Astrocyte (in vitro differentiated cells and primary cell): Measurements from ENCODE around the gene TOM1L2. TPM values are rescaled to one million over a fixed set of nuclear protein-coding genes. Genes with fewer than 3 reads are reported as not detected.

ENCODE experiments used
- DNase-seq: peaks from one replicate; pipeline ENCODE4 v3.0.0-alpha.2; 2010; ENCODE audit warnings: low read depth
- FAIRE-seq: peaks from 2 replicates; lab custom pipeline; 2011; peaks lifted over from hg19 to GRCh38; lab: Jason Lieb, UNC
- H2AFZ ChIP-seq: 2 replicates; pipeline ENCODE4 v1.6.0; 2012; ENCODE audit warnings: low read depth, low read length, inconsistent platforms
- H3K27ac ChIP-seq: 2 replicates; pipeline ENCODE4 v1.5.1; 2011; ENCODE audit warnings: low read depth, low read length, inconsistent platforms
- H3K27me3 ChIP-seq: 2 replicates; pipeline ENCODE4 v1.6.0; 2011; ENCODE audit warnings: low read length, inconsistent platforms; ENCODE audit not compliant: insufficient read depth
- H3K36me3 ChIP-seq: 2 replicates; pipeline ENCODE4 v1.5.1; 2011; ENCODE audit warnings: low read length, inconsistent platforms; ENCODE audit not compliant: insufficient read depth
- H3K4me1 ChIP-seq: 2 replicates; pipeline ENCODE4 v1.5.1; 2011; ENCODE audit warnings: low read length, inconsistent platforms; ENCODE audit not compliant: insufficient read depth
- H3K4me2 ChIP-seq: 2 replicates; pipeline ENCODE4 v1.6.0; 2012; ENCODE audit warnings: low read length, inconsistent platforms
- H3K4me3 ChIP-seq: 2 replicates; pipeline ENCODE4 v1.5.1; 2011; ENCODE audit warnings: low read depth, mild to moderate bottlenecking, low read length, inconsistent platforms; ENCODE audit not compliant: insufficient read depth
- H3K79me2 ChIP-seq: 2 replicates; pipeline ENCODE4 v1.6.0; 2012; ENCODE audit warnings: mild to moderate bottlenecking, low read length, inconsistent platforms; ENCODE audit not compliant: insufficient read depth
- H3K9ac ChIP-seq: 2 replicates; pipeline ENCODE4 v1.6.0; 2012; ENCODE audit warnings: mild to moderate bottlenecking, low read length, inconsistent platforms
- H3K9me3 ChIP-seq: 2 replicates; pipeline ENCODE4 v1.5.1; 2012; ENCODE audit warnings: low read depth, mild to moderate bottlenecking, low read length, inconsistent platforms; ENCODE audit not compliant: insufficient read depth
- H4K20me1 ChIP-seq: 2 replicates; pipeline ENCODE4 v1.6.0; 2012; ENCODE audit warnings: low read length, inconsistent platforms; ENCODE audit not compliant: insufficient read depth
- H3K27ac Mint-ChIP-seq: one replicate; pipeline ENCODE4 v1.8.0; 2021; ENCODE audit warnings: mild to moderate bottlenecking, mixed read lengths; ENCODE audit not compliant: unreplicated experiment
- H3K27me3 Mint-ChIP-seq: one replicate; pipeline ENCODE4 v1.8.0; 2021; ENCODE audit warnings: low read depth, mixed read lengths; ENCODE audit not compliant: unreplicated experiment
- H3K36me3 Mint-ChIP-seq: one replicate; pipeline ENCODE4 v1.8.0; 2021; ENCODE audit warnings: low read depth, mixed read lengths; ENCODE audit not compliant: unreplicated experiment
- H3K4me1 Mint-ChIP-seq: one replicate; pipeline ENCODE4 v1.8.0; 2021; ENCODE audit warnings: low read depth, mixed read lengths; ENCODE audit not compliant: unreplicated experiment
- H3K4me3 Mint-ChIP-seq: one replicate; pipeline ENCODE4 v1.8.0; 2021; ENCODE audit warnings: mild to moderate bottlenecking, moderate library complexity, mixed read lengths; ENCODE audit not compliant: unreplicated experiment
- H3K9me3 Mint-ChIP-seq: one replicate; pipeline ENCODE4 v1.8.0; 2021; ENCODE audit warnings: mild to moderate bottlenecking, mixed read lengths; ENCODE audit not compliant: unreplicated experiment
- EZH2 ChIP-seq: IDR thresholded peaks from 2 replicates; pipeline ENCODE4 v1.6.1; 2012; ENCODE audit warnings: mild to moderate bottlenecking, low read length, inconsistent platforms; ENCODE audit not compliant: insufficient read depth
- total RNA-seq: library from RNA; stranded (reverse); gene quantifications from 2 replicates; pipeline ENCODE4 v1.2.1, GENCODE V29; 2021
- TF ChIP-seq, protein P1 (sequence below): IDR thresholded peaks from 2 replicates; pipeline ENCODE4 v1.5.1; 2011; ENCODE audit warnings: low read depth, mild to moderate bottlenecking, inconsistent platforms, low read length, moderate library complexity; ENCODE audit not compliant: insufficient read depth

The TOM1L2 gene
- total RNA-seq, 1 donor from 2014 or later: 54.4 TPM

DNA sequence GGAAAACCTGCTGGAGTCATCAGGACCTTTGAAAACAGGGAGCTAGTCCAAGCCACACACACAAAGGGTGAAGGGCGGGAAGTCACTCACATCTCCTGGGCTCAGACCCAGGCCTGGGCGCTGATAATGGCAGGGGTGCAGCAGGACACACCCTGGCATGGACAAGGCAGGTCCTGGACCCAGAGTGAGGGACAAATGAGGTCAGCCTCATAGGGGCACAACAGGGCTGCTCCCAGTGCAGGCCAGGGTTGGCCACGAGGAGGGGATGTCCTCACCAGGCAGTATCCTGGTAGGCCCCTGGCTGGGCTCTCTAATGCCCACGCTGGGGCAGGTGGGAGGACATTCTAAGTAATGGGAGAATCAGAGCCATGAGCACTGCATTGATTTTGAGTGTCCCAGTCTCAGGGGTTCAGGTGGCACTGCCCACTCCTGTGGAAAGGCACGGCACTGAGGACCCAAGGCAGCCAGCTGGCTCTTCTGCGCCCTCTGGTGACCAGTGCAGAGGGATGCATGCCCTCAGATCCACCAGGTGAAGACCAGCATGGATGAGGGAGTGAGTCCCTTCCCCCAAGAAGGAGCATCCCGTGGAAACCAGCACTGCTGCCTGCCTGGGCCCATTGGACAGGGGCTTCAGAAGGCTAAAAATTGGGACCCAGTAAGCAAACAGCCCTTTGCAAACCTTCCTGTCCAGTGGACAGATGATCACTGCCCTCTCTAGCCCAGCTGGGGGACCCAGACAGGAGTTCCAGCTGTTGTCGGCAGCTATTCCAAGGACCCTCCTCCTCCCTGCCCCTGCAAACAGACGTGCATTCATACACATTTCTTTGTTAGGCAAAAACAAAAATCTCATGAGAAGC lies 112.1 kb downstream of the TOM1L2 start:
- Mint-ChIP-seq H3K27me3 (no peaks in the 10 kb centered on the region), H3K36me3 (peaks cover 23% of the 10 kb centered on the region), H3K4me1 (no peaks in the 10 kb centered on the region), H3K27ac (no peak overlapping the region), H3K4me3 (no peak overlapping the region), H3K9me3 (no peaks in the 10 kb centered on the region)
- Histone ChIP-seq H3K27ac (no peak overlapping the region), H3K4me3 (no peak overlapping the region), H3K4me2 (no peak overlapping the region), H4K20me1 (peaks cover 5% of the 10 kb centered on the region), H3K27me3 (no peaks in the 10 kb centered on the region), H2AFZ (no peak overlapping the region), H3K4me1 (no peaks in the 10 kb centered on the region), H3K79me2 (no peaks in the 10 kb centered on the region), H3K9me3 (no peaks in the 10 kb centered on the region), H3K9ac (no peak overlapping the region), H3K36me3 (peaks cover 2% of the 10 kb centered on the region)
- DNase-seq (no peak), FAIRE-seq (no peak)
- no peak for TF ChIP-seq EZH2
- TF ChIP-seq, protein P1, sequence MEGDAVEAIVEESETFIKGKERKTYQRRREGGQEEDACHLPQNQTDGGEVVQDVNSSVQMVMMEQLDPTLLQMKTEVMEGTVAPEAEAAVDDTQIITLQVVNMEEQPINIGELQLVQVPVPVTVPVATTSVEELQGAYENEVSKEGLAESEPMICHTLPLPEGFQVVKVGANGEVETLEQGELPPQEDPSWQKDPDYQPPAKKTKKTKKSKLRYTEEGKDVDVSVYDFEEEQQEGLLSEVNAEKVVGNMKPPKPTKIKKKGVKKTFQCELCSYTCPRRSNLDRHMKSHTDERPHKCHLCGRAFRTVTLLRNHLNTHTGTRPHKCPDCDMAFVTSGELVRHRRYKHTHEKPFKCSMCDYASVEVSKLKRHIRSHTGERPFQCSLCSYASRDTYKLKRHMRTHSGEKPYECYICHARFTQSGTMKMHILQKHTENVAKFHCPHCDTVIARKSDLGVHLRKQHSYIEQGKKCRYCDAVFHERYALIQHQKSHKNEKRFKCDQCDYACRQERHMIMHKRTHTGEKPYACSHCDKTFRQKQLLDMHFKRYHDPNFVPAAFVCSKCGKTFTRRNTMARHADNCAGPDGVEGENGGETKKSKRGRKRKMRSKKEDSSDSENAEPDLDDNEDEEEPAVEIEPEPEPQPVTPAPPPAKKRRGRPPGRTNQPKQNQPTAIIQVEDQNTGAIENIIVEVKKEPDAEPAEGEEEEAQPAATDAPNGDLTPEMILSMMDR: peak; percentile 94

DNA sequence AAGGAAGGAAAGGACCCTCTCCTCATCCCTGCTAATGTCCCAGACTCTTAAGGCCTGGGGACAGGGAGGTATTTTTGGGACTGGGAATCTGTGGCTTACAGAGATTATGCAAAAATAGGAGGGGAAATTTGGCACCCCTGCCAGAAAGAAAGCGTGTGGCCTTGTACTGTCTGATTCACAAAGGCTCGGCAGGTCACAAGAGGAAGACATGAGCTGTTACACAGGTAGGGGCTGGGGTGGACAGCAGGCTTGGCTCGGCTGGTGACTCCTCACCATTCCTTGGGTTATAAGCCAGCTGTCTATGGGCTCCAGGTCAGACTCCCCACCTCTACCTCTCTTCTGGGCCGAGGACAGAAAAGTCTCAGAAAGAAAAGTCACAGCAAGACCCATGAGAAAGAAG lies 114.7 kb downstream of the TOM1L2 start:
- Histone ChIP-seq H3K9ac (no peak overlapping the region), H3K4me2 (no peak overlapping the region), H3K79me2 (no peaks in the 10 kb centered on the region), H3K27ac (no peak overlapping the region), H3K4me3 (no peak overlapping the region), H3K27me3 (no peaks in the 10 kb centered on the region), H3K36me3 (peaks cover 2% of the 10 kb centered on the region), H3K9me3 (no peaks in the 10 kb centered on the region), H4K20me1 (peaks cover 5% of the 10 kb centered on the region), H3K4me1 (no peaks in the 10 kb centered on the region), H2AFZ (no peak overlapping the region)
- H3K9me3 Mint-ChIP-seq: no peaks in the 10 kb centered on the region
- FAIRE-seq (no peak), DNase-seq (no peak)
- H3K4me1 Mint-ChIP-seq: no peaks in the 10 kb centered on the region
- no peak overlapping the region for H3K27ac Mint-ChIP-seq
- peaks cover 15% of the 10 kb centered on the region for H3K36me3 Mint-ChIP-seq
- no peaks in the 10 kb centered on the region for H3K27me3 Mint-ChIP-seq
- no peak overlapping the region for H3K4me3 Mint-ChIP-seq
- TF ChIP-seq, protein P1: no peak
- TF ChIP-seq EZH2: no peak

DNA sequence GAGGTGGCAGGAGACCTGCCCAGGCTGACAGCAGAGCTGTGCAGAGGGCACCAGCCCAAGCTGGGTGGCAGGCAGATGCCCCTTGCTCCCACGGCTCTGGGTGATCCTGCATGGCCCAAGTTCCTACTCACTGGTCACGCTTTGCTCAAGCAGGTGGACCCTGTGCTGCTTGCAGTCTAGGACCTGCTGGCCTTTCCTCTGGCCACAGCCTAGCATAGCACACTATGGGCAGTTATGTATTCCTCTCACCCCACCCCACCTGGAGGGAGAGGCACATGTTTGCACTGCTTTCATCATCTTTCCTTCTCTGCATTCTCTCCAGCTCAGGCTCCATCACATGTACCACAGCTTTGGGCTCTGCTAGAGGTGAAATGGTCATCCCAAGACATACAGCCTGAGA lies 115.8 kb downstream of the TOM1L2 start:
- Histone ChIP-seq H3K27me3 (no peaks in the 10 kb centered on the region), H3K4me2 (no peak overlapping the region), H3K79me2 (no peaks in the 10 kb centered on the region), H3K9ac (no peak overlapping the region), H3K4me3 (no peak overlapping the region), H3K9me3 (no peaks in the 10 kb centered on the region), H3K27ac (no peak overlapping the region), H3K36me3 (no peaks in the 10 kb centered on the region), H2AFZ (no peak overlapping the region), H4K20me1 (peaks cover 5% of the 10 kb centered on the region), H3K4me1 (no peaks in the 10 kb centered on the region)
- no peaks in the 10 kb centered on the region for H3K27me3 Mint-ChIP-seq
- H3K4me3 Mint-ChIP-seq: no peak overlapping the region
- DNase-seq (no peak), FAIRE-seq (no peak)
- no peaks in the 10 kb centered on the region for H3K9me3 Mint-ChIP-seq
- H3K4me1 Mint-ChIP-seq: no peaks in the 10 kb centered on the region
- H3K36me3 Mint-ChIP-seq: peaks cover 21% of the 10 kb centered on the region
- TF ChIP-seq, protein P1: no peak
- TF ChIP-seq EZH2: no peak
- H3K27ac Mint-ChIP-seq: no peak overlapping the region
